Stomach (tissue), 4 donors: ENCODE results near the gene HSPA12A.

Experiments used
- EP300 ChIP-seq: sonication (generic); formaldehyde crosslinking; IDR thresholded peaks from one replicate; pipeline ENCODE4 v1.6.1; 2017; ENCODE audit warnings: antibody characterized with exemption
- POLR2A ChIP-seq, 4 donors: fragments of 450-650 bp; IDR thresholded peaks; one replicate each; pipeline ENCODE4 v1.6.1; 2016; ENCODE audit warnings: antibody characterized with exemption in 4 of 4, control low read depth in 2 of 4, mild to moderate bottlenecking in 1 of 4, moderate library complexity in 1 of 4
- POLR2AphosphoS5 ChIP-seq, 3 donors: sonication (generic); formaldehyde crosslinking; IDR thresholded peaks; one replicate each; pipeline ENCODE4 v1.6.1; 2016; ENCODE audit warnings: antibody characterized with exemption in 3 of 3
- TF ChIP-seq, protein P1 (sequence below), 7 experiments: fragments of 450-650 bp in 4 of 7; fragments of 200-600 bp in 3 of 7; sonication (generic) in 3 of 7; IDR thresholded peaks; one replicate each; pipeline ENCODE4 v1.5.1; 2016 to 2019; ENCODE audit warnings: antibody characterized with exemption in 7 of 7, control low read depth in 2 of 7, mild to moderate bottlenecking in 1 of 7

DNA sequence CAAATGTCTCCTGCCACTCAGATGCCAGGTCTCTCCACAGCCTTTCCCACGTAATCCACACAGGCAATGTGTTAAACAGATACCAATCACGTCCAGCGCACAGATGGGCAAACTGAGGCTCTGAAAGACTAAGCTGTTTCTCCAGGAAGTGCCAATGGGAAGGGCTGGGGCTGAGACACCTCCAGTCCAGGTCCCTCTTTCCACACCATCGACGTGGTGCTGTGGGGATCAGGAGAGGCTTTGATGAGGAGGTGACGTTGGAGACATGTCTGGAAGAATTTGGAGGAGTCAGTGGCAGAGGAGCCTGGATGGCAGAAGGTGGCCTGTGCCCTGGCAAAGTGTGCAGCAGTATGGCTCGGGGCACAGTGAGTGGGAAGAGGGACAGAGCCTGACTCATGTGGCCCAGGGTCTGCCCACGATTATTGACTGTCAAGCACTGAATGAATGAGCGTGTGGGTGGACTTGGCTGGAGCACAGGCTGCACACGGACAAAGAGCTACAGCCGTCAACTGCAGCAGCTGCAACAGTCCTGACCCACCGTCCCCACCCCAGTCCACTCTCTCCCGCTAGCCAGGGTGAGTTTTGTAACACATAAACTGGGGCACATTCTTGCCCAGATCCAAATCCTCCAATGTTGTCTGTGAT is 40.8 kb upstream of the HSPA12A start:
- TF ChIP-seq, protein P1, sequence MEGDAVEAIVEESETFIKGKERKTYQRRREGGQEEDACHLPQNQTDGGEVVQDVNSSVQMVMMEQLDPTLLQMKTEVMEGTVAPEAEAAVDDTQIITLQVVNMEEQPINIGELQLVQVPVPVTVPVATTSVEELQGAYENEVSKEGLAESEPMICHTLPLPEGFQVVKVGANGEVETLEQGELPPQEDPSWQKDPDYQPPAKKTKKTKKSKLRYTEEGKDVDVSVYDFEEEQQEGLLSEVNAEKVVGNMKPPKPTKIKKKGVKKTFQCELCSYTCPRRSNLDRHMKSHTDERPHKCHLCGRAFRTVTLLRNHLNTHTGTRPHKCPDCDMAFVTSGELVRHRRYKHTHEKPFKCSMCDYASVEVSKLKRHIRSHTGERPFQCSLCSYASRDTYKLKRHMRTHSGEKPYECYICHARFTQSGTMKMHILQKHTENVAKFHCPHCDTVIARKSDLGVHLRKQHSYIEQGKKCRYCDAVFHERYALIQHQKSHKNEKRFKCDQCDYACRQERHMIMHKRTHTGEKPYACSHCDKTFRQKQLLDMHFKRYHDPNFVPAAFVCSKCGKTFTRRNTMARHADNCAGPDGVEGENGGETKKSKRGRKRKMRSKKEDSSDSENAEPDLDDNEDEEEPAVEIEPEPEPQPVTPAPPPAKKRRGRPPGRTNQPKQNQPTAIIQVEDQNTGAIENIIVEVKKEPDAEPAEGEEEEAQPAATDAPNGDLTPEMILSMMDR (IDR thresholded peaks at IDR 0.05): no peak
- TF ChIP-seq POLR2A (IDR thresholded peaks at IDR 0.05) (no peak), POLR2AphosphoS5 (IDR thresholded peaks at IDR 0.05) (no peak), EP300 (no peak)
